ENCODE data around the gene FAM169A.

DNA sequence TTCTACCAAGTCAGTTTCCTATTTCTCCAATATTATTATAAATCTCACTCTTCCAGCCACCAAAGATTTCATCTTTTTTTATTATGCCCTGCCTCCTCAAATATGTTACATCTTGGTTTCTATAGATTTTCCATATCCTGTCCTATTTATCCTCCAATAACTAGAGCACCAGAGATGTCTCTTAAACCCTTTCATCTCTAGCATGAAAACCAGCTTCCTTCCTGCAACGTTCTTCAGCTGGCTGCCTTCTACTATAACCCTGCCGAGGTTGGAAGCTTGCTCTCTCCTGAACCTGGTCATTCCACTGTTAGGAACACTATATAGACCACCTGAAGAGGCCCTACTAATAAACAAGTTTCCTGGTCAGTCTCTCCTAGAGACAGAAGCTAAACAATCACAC, 27.9 kb downstream of the FAM169A start:
- TF ChIP-seq, protein P1, sequence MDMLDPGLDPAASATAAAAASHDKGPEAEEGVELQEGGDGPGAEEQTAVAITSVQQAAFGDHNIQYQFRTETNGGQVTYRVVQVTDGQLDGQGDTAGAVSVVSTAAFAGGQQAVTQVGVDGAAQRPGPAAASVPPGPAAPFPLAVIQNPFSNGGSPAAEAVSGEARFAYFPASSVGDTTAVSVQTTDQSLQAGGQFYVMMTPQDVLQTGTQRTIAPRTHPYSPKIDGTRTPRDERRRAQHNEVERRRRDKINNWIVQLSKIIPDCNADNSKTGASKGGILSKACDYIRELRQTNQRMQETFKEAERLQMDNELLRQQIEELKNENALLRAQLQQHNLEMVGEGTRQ (IDR thresholded peaks at IDR 0.05; ENCODE audit: low read depth, low read length): no peak
- TF ChIP-seq, protein P2, sequence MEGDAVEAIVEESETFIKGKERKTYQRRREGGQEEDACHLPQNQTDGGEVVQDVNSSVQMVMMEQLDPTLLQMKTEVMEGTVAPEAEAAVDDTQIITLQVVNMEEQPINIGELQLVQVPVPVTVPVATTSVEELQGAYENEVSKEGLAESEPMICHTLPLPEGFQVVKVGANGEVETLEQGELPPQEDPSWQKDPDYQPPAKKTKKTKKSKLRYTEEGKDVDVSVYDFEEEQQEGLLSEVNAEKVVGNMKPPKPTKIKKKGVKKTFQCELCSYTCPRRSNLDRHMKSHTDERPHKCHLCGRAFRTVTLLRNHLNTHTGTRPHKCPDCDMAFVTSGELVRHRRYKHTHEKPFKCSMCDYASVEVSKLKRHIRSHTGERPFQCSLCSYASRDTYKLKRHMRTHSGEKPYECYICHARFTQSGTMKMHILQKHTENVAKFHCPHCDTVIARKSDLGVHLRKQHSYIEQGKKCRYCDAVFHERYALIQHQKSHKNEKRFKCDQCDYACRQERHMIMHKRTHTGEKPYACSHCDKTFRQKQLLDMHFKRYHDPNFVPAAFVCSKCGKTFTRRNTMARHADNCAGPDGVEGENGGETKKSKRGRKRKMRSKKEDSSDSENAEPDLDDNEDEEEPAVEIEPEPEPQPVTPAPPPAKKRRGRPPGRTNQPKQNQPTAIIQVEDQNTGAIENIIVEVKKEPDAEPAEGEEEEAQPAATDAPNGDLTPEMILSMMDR (conservative IDR thresholded peaks at IDR 0.05; ENCODE audit: low read depth, low read length): no peak
- TF ChIP-seq POLR2A (IDR thresholded peaks at IDR 0.05; ENCODE audit: low read depth, low read length) (no peak), CEBPB (IDR thresholded peaks at IDR 0.05; ENCODE audit: low read depth, low read length) (no peak), CHD1 (IDR thresholded peaks at IDR 0.05; ENCODE audit: low read depth, low read length) (no peak), RFX5 (IDR thresholded peaks at IDR 0.05; ENCODE audit: low read depth, low read length) (no peak), SMC3 (IDR thresholded peaks at IDR 0.05; ENCODE audit: low read depth, low read length) (no peak), FOS (IDR thresholded peaks at IDR 0.05; ENCODE audit: low read depth, low read length) (no peak), NFE2L2 (IDR thresholded peaks at IDR 0.05; ENCODE audit: low read depth, low read length) (no peak), RCOR1 (IDR thresholded peaks at IDR 0.05; ENCODE audit: insufficient replicate concordance, low read length) (no peak), MXI1 (IDR thresholded peaks at IDR 0.05; ENCODE audit: borderline replicate concordance, low read depth, low read length) (no peak)
